G401 (cell line): ENCODE results near the gene SHH. TPM values are rescaled to one million over a fixed set of nuclear protein-coding genes. Genes with fewer than 3 reads are reported as not detected.

Source experiments
- DNase-seq: peaks from one replicate; pipeline ENCODE4 v3.0.0-alpha.2; 2015; ENCODE audit warnings: low spot score
- in situ Hi-C: cut with HindIII; loops from 2 replicates; pipeline ENCODE4 v1.10.0; 2016; ENCODE audit warnings: low sequenced_read_pairs, mixed read lengths
- total RNA-seq: library from RNA; depleted of rRNA; stranded (reverse); fragments of >200 nt; shearing (Covaris generic); gene quantifications from 2 replicates; pipeline ENCODE4 v1.2.3, GENCODE V29; 2014

SHH gene
- total RNA-seq, 1 experiment from 2014 or later = not detected

DNA sequence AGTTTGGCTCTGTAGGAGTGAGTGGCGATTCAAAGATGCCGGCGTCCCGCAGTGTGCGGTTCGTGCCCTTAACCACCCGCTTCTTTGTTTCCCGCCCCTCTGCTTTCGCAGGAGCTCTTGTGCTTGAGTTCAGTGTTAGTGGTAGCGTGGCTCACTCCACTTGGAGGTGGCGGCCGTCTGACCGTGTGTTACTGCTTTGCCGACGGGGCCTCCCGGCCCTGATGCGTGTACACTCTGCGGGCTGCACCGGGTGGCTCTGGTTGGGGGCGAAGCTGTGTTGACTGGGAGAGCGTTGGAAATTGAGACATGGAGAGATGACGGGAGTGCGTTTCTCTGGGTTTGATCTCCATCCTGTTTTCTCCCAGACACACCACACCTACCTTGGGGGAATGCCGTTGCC lies 31.4 kb downstream of the SHH start:
- no peak for DNase-seq
- in situ Hi-C loops = no loop called here

DNA sequence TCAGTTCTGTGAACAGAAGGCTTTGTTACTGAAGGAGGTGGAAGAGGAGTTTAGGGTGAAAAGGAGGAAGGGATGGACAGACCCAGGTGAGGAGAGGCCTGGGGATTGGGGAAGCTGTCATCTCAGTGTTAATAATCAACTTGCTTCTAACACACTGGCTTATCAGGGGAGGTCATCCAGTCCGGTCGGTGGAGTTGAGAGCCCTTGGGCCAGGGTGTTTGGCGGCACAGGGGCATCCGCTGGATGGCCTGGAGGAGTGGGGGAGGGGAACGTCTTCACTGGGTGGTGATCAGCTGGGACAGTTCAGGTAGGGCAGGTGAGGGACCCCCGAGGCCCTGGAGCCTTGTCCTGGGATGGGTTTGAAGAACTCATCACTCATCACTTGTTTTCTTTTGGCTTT lies 33.9 kb downstream of the SHH start:
- no peak for DNase-seq
- in situ Hi-C loops = no loop called here

DNA sequence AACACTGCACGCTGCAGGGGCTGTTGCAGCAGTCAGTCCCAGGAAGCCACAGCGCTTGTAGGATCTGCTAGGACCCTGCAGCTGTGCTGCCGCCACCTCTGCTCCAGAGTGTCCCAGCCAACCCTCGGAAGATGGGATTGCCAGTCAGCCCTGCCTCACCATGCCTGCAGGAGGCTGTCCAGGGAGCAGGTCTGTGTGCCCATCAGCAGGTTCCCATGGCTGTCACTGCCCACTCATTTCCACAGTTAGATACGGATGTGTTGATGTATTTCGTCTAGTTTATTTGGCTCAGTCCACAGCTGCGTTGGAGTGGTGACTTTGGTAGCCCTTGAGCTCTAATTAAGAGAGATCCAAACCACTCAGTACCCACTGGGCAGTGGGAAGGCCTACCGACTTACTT lies 35.7 kb downstream of the SHH start:
- in situ Hi-C loops = no loop called here
- DNase-seq = no peak

DNA sequence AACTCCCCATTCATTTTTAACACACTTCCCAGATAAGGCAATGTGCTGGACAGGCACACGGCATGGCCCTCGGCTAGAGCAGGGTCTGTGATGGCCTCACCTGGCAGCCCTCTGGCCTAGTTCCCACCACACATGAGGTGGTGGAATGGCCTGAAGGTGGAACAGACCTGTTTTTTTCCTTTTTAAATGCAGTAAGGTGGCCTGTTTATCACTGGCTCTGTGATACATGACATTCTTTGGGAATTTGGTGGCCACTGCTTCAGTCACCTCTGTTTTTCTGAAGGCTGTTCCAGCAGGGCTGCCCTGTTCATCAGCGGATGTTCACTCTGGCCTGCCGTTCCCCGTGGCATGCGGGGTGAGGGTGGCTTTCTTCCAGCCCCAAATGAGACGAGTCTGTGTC lies 36.6 kb downstream of the SHH start:
- in situ Hi-C loops = no loop called here
- DNase-seq = peak; percentile 26

DNA sequence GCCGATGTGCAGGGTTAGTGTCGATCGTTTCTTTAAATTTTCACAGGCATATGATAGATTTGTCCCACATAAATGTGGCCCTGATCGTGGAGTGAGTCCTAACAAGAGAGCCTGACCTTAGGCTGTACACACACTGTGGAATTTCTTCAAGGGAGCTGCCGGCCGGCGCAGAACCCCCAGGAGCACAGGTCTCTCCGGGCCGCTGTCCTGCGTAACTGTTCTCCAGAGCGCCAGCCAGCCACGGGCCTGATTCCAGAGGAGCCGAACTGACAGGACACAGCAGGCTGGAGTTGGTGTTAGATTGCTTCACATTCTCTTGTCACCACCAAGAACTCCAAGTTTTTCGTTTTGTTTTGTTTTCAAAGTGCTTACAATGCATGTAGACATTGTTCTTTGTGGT lies 37.3 kb downstream of the SHH start:
- in situ Hi-C loops = no loop called here
- no peak for DNase-seq

DNA sequence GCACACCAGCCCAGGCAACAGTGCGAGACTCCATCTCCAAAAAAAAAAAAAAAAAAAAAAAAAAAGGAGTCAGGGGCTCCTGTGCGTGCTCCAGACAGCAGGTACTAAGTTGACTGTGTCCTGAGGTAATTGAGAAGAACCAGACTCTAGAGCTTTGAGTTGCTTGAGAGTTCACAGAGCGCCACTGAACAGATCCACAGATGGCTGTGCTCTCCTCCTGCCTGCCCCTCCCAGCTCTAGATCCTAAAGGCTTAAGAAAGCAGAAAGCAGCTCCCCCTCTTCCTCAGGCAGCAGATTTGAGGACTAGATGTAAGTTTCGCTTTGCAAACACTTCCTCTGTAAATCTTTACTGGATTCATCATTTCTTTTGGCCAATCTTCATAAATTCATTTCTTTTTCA lies 38.7 kb downstream of the SHH start:
- in situ Hi-C loops = no loop called here

DNA sequence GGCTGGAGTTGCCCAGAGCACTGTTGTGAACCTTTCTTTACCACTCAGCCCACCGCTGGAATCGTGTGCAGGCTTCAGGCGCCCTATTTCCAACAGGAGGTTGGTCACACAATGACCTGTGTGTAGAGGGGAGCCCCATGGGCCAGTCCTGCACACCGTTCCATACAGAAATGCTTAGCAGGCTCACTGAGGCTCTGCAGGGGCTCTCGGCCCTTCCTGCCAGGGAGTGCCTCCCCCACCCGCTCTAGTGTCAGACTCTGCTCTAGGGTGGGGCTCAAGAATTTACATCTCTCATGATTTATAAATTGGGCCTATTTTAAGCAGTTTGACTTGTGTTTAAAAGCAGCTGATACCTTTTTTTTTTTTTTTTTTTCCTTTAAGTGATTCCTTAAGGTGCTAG lies 42.0 kb downstream of the SHH start:
- no peak for DNase-seq
- in situ Hi-C loops = no loop called here

More for the DNA sequence above, 38.7 kb downstream of the SHH start:
- DNase-seq = no peak

DNA sequence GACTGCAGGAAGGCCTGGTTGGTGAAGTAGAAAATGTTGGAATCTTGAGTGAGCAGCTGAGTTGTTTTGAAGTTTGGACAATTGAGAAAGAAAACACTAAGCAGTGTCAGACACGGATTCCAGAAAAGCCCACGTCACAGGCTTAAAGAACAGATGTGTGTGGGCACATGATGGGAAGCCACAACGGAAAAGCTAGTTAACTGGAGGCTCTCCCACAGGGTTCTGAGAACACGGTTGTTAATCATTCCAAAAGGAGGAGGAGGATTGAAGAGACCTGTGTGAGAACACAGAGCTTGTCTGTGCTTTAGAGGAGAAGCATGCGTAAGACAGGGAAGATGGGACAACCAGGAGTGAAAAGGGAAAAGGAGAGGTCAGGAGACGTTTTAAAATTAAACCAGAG lies 42.6 kb downstream of the SHH start:
- in situ Hi-C loops = no loop called here
- no peak for DNase-seq

DNA sequence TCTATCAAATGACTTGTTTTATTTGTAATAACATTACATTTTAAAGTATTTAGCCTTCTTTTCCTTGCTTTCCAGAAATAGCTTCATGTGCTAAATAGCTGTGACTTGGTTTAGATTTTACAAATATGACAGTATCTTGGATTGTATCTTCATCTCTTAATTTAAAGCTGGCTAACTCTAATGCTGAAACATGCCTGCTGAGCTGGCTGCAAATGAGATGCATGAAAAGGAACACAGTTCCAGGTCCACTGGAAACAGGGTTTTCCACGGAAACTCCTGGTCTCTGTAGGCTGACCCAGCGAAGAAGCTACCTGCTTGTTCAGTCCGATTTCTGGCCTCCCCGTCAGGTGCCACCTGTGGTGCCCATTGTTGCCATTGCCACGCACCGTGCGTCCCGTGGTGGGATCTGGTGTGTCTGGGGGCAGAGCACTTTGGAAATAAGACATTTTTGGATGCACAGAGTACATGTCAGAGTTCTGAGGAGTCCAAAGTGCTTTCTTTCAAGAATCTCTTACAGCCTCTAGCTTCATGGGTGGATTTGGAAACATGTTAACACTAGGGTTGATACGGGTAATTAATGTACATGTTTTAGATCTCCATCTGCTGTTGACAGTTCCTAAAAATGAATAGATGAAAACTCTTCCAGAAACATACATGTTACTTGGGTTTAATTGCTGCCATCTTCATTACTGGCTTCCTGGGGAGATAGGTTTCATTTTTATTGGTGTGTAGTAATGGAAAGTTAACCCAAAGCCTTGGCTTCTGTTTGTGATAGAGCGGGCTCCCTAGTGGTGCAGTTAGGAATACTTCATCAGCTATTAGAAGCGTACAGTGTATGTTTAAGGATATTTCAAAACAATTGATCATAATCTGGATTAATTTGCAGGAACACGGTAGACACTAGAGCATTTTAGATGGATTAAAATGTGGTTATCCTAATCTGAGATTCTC lies 45.0 kb downstream of the SHH start:
- no peak for DNase-seq
- in situ Hi-C loops = no loop called here

DNA sequence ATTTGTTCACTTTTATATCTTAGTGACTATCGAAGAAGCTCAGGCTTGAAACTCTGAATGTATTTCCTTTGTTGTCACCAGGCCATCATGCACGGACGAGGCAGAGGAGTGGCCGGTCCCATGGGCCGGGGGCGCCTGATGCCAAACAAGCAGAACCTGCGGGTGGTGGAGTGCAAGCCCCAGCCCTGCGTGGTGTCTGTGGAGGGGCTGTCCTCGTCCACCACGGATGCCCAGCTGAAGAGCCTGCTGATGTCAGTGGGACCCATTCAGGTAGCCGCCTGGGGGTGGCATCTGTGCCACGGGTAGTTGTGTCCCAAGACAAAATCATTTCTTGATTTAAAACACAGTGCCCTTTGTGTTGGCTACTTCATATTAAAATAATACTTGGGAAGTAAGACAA lies 45.9 kb downstream of the SHH start:
- no peak for DNase-seq
- in situ Hi-C loops = no loop called here

DNA sequence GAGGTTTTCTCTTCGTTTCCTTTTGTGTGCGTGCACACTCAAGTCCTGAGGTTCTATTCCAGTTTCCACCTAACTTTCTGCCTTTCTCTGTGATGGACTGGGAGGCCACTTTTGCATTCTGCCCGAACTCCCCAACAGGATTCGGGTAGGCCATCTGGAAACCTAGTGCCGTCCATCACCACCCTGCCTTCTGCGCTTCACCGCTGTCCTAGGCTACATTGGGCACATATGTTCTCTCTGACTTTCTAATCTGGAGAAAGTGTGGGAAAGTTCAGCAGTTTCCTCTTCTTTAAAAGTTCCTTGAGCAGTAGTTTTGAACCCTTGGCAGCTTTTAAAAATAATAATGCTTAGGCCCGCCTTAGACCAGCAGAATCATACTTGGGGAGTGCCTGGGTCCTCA lies 46.8 kb downstream of the SHH start:
- in situ Hi-C loops = no loop called here
- DNase-seq = no peak

DNA sequence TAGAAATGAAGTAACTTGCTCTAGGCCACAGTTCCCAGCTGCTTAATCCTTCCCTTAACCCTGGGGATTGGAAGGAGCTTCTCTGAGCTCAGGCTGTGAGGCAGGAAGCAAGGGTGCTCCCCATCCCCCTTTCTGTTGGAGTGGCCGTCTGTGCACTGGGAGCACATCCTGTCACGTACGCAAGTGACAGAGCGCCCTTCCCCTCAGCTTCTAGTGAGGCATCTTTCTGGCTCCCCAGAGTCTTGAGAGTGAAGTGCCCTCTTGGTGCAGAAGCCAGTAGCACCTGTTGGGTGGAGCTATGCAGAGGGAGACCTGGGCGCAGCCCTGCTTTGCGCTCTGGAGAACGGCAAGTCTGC lies 47.8 kb downstream of the SHH start:
- DNase-seq = no peak
- in situ Hi-C loops = no loop called here

DNA sequence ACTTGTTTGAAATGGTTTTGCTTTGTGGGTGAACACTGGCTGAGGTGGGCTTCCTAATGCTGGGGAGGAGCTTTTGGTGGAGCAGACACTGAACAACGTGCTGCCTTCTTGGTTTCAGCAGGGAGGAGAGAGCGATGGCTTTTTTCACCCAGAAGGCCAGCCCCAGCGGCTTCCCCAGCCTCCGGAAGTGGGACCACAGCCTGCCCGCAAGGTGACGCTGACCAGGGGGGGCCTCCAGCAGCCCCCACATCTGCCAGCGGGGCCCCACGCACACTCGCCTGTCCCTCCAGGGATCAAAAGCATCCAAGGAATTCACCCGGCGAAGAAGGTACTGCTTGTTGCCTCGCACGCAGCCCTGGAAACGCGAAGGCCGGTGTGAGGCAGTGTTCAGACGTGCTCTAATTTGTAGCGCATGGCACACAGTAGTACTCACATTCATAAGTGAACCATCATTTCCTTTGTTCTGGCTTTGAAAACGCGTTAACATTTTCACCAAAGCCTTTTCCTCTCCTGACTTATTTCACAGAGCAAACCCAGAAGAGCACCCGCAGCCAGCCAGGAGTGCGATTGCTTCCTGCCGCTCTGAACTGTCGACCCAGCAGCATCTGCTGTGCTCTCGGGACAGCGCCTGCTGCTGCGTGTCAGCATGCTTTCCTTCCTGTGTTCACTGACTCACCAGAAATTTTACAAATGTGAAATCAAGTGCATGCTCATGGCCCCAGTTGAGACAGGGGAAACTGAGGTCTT lies 48.4 kb downstream of the SHH start:
- in situ Hi-C loops = no loop called here
- DNase-seq = no peak

DNA sequence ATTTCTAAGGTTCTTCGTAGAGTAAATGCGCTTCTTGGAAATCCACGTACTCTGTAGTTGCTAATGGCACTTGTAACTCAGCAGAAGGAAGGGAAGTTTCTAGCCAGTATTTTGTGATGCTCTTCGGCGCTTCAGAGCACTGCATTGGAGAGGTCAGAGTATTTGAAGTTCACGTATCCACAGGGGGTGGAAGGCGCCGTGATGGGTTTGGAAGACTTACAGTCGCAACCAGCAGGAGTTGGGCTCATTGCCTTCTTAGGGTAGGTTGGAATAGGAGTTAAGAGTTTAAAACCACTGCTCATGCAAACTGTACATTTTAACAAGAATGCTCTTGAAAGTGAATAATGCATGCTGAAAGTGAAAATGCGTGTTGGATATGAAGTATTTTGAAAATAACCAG lies 49.1 kb downstream of the SHH start:
- no peak for DNase-seq
- in situ Hi-C loops = no loop called here

DNA sequence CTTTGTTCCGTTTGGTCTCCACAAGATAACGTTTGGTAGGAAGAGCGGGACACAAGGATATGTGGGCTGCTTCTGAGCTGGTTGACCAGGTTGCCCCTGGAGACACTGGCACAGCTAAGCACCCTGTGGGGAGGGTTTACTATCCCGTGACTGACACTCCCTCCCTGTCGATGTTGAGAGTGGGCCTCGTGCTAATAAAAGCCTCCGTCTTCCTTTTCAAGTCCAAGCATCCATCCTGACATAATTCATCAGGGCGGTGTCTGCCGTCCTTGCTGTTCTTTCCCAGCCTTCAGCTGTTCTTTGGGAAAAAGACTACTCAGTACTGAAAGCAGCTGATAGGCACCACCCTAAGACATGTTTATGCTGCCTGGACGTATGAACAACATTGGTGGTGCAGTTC lies 49.6 kb downstream of the SHH start:
- DNase-seq = no peak
- in situ Hi-C loops = no loop called here

DNA sequence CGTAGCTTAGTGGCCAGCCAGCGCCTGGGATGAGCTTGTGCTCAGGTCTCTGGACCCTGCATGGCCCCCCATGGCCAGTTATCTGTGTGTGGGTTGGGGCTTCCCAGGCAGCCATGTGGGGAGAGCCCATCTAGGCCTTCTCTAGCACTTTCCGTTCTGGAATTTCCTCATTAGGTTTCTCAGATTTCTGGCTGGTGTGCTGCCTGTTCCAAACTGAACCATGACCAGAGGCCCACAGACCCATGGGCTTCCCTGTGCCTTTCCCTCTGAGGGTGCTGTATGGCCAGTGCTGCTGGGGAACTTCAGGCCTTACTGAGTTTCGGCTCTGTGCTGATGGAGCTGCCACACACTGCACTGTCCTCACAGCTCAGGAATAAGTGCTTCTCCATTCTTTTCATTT lies 50.2 kb downstream of the SHH start:
- in situ Hi-C loops = no loop called here
- DNase-seq = no peak

DNA sequence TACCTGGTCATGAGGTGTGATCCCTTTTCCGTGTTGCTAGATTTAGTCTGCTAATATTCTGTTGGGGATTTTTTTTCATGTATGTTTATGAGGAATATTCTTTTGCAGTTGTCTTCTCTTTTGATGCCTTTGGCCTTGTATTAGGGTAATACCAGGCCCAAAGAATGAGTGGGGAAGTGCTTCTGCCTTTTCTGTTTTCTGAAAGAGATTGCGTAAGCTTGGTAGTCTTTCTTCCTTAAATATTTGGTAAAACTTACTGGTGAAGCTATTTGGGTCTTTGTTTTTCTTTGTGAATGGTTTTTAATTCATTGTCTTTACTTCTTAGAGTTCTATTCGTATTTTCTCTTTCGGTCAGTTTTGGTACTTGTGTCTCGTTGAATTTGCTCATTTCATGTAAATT lies 51.1 kb downstream of the SHH start:
- in situ Hi-C loops = no loop called here
- no peak for DNase-seq

DNA sequence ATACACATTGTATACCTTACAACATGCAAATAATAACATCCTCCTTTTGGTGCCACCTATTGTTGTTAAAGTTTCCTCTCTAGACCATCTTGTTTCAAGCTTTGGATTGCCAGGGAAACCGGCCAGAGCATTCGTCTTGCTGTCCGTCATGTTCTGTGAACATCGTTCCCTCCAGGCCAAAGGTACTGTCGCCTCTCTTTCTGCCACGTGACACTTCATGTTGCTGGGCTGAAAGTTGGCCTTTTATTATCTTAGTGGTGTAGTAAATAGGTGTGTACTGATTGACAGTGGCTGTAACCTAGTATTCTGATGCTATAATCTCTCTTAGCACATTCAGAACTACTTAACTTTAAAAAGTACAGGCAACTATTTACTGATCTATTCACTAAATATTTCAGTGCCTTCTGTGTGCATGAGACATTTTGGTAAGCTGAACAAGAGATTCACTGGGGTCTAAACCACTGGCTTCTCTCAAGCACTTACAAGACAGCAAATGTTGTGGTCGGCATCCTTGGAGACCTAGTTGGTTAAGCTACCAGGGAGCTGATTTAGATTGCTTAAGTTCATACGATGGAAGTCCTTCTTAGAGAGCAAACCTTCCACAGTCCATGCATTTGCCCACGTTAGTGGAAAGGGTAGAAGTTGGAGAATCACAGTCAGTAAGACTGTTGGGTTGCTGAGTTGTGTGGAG lies 52.4 kb downstream of the SHH start:
- in situ Hi-C loops = no loop called here

DNA sequence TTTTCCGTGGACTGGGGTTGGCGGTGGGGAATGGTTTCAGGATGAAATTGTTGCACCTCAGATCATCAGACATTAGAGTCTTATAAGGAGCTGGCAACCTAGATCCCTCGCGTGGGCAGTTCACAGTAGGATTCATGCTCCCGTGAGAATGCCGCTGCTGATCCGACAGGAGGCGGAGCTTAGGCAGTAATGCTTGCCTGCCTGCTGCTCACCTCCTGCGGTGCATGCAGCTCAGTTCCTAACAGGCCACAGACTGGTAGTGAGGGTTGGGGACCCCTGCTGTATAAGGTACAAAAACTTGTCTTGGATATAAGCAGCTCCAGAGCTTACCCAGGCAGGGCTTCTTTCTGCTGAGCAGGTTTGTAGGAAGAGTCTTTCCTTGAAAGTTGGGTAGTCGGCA lies 53.9 kb downstream of the SHH start:
- in situ Hi-C loops = no loop called here
- no peak for DNase-seq

More for the DNA sequence above, 52.4 kb downstream of the SHH start:
- no peak for DNase-seq

DNA sequence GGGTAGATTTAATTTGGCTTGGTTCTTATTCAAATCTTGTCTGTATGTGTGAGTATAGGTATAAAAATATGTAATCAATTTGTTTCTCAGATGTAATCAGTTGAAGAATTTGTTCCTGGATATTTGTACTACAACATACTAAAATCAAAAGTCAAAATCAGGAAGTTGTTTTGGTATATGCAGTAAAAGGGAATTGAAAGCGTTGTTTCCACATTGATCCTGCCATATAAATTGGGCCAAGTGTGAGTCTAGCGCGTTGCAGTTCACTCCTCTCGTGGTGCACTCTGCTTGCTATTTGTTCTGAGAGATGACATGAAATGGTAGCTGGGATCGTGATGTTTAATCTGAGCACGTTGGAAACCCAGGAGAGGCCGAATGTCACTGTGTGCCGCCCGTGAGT lies 55.9 kb downstream of the SHH start:
- in situ Hi-C loops = no loop called here

More for the DNA sequence above, 55.9 kb downstream of the SHH start:
- no peak for DNase-seq
